Testis (tissue), 3 donors: Measurements from ENCODE around the gene KRTAP20-3. TPM values are rescaled to one million over a fixed set of nuclear protein-coding genes. Genes with fewer than 3 reads are reported as not detected.

Experiments
- DNase-seq: peaks from one replicate; pipeline ENCODE4 v3.0.0-alpha.2; 2019
- H3K27ac ChIP-seq, 2 donors: fragments of 200-600 bp; sonication (generic); one replicate each; pipeline ENCODE4 v1.5.1; 2019
- H3K27me3 ChIP-seq: fragments of 200-600 bp; sonication (generic); one replicate; pipeline ENCODE4 v1.5.1; 2019
- H3K36me3 ChIP-seq: fragments of 200-600 bp; sonication (generic); one replicate; pipeline ENCODE4 v1.5.1; 2017; ENCODE audit warnings: low read depth; ENCODE audit errors: missing control alignments
- H3K4me1 ChIP-seq: fragments of 200-600 bp; sonication (generic); one replicate; pipeline ENCODE4 v1.5.1; 2019
- H3K4me3 ChIP-seq, 2 donors: fragments of 200-600 bp; sonication (generic); one replicate each; pipeline ENCODE4 v1.5.1; 2017 to 2019
- H3K9me3 ChIP-seq: fragments of 200-600 bp; sonication (generic); one replicate; pipeline ENCODE4 v1.5.1; 2017
- CTCF ChIP-seq, 3 experiments: fragments of 450-650 bp in 2 of 3; fragments of 200-600 bp in 1 of 3; sonication (generic) in 1 of 3; IDR thresholded peaks; one replicate each; pipeline ENCODE4 v1.5.1; 2016 to 2019; ENCODE audit warnings: antibody characterized with exemption in 3 of 3, mild to moderate bottlenecking in 2 of 3, moderate library complexity in 1 of 3
- POLR2A ChIP-seq: fragments of 450-650 bp; IDR thresholded peaks from one replicate; pipeline ENCODE4 v1.6.1; 2017; ENCODE audit warnings: antibody characterized with exemption, mild to moderate bottlenecking, moderate library complexity
- WGBS, 2 donors: methylation state at CpG; one replicate each; pipeline ENCODE4 v1.1.5; 2018; 5-methylcytosine and 5-hydroxymethylcytosine counted together
- intact Hi-C: fragments of 100-400 bp; cut with DNase I; formaldehyde crosslinking; loops from one replicate; pipeline ENCODE4 v1.15.1; 2023; ENCODE audit warnings: low total_unique reads
- polyA plus RNA-seq: library from polyadenylated mRNA; stranded (reverse); fragments of 350-450 nt; fragmentation: Illumina TruSeq; extraction: RNeasy Lipid Tissue Mini Kit (QIAGEN cat#74804); gene quantifications from one replicate; pipeline ENCODE4 v1.2.3, GENCODE V29; 2014; ENCODE audit warnings: low read depth, low replicate concordance; ENCODE audit not compliant: insufficient read depth
- total RNA-seq, 2 donors: library from RNA; depleted of rRNA; stranded (reverse); fragments of >200 nt; gene quantifications; one replicate each; pipeline ENCODE4 v1.2.3, GENCODE V29; 2016

Gene KRTAP20-3
- total and polyA plus RNA-seq, 3 donors from 2014 or later = not detected

GRCh38 chr21:30672985-30673650 lies 30.5 kb downstream of the KRTAP20-3 start:
- Histone ChIP-seq H3K4me3 (no peak overlapping the region), H3K9me3 (no peaks in the 10 kb centered on the region), H3K27ac (no peak overlapping the region), H3K27me3 (no peaks in the 10 kb centered on the region), H3K4me1 (no peaks in the 10 kb centered on the region), H3K36me3 (no peaks in the 10 kb centered on the region)
- TF ChIP-seq CTCF (IDR thresholded peaks at IDR 0.05) = no peak
- DNase-seq = no peak
- intact Hi-C loops = no loop called here
- 86 to 87% methylated on average over 2 of the region's 2 CpGs for WGBS, 2 donors

GRCh38 chr21:30674312-30674711 lies 31.6 kb downstream of the KRTAP20-3 start:
- H3K36me3 ChIP-seq = no peaks in the 10 kb centered on the region
- 85 to 100% methylated on average over 1 of the region's 1 CpG for WGBS, 2 donors
- H3K27me3 ChIP-seq = no peaks in the 10 kb centered on the region
- H3K9me3 ChIP-seq = no peaks in the 10 kb centered on the region
- no peaks in the 10 kb centered on the region for H3K4me1 ChIP-seq
- intact Hi-C loops = no loop called here
- TF ChIP-seq CTCF (IDR thresholded peaks at IDR 0.05) = no peak
- no peak for TF ChIP-seq POLR2A
- no peak overlapping the region for H3K4me3 ChIP-seq
- no peak overlapping the region for H3K27ac ChIP-seq
- DNase-seq = no peak

GRCh38 chr21:30676737-30677136 lies 34.1 kb downstream of the KRTAP20-3 start:
- Histone ChIP-seq H3K36me3 (no peaks in the 10 kb centered on the region), H3K27ac (no peak overlapping the region), H3K27me3 (no peaks in the 10 kb centered on the region), H3K4me1 (no peaks in the 10 kb centered on the region), H3K9me3 (no peaks in the 10 kb centered on the region), H3K4me3 (no peak overlapping the region)
- TF ChIP-seq POLR2A (no peak), CTCF (IDR thresholded peaks at IDR 0.05) (no peak)
- intact Hi-C loops = no loop called here
- no peak for DNase-seq

- TF ChIP-seq CTCF (IDR thresholded peaks at IDR 0.05) (no peak), POLR2A (no peak)
- Histone ChIP-seq H3K4me3 (no peak overlapping the region), H3K4me1 (no peaks in the 10 kb centered on the region), H3K27me3 (no peaks in the 10 kb centered on the region), H3K36me3 (no peaks in the 10 kb centered on the region), H3K27ac (no peak overlapping the region), H3K9me3 (no peaks in the 10 kb centered on the region)
- intact Hi-C loops = no loop called here
- 60 to 65% methylated on average over 1 of the region's 1 CpG for WGBS, 2 donors
- DNase-seq = no peak
Observed at GRCh38 chr21:30680586-30680985, 37.9 kb downstream of the KRTAP20-3 start.

GRCh38 chr21:30684506-30684905 lies 41.8 kb downstream of the KRTAP20-3 start:
- TF ChIP-seq CTCF (IDR thresholded peaks at IDR 0.05) = no peak
- no peak for TF ChIP-seq POLR2A
- Histone ChIP-seq H3K27me3 (no peaks in the 10 kb centered on the region), H3K9me3 (no peaks in the 10 kb centered on the region), H3K4me3 (no peak overlapping the region), H3K4me1 (no peaks in the 10 kb centered on the region), H3K27ac (no peak overlapping the region), H3K36me3 (no peaks in the 10 kb centered on the region)
- DNase-seq = no peak
- intact Hi-C loops = no loop called here
- WGBS, 2 donors = 67 to 83% methylated on average over 6 of the region's 6 CpGs
